H1 (cell line): Measurements from ENCODE around the gene IL21R.
"Not testable (repeated sequence)": the region's sequence is repeated elsewhere in the genome, so short reads cannot be mapped to it uniquely, and the experiment has no call there.

Source experiments
- BRCA1 ChIP-seq: IDR thresholded peaks from 2 replicates; pipeline ENCODE4 v1.6.1; 2012; ENCODE audit warnings: low read depth, low read length, improper control_type of control experiment
- CEBPB ChIP-seq: IDR thresholded peaks from 2 replicates; pipeline ENCODE4 v1.6.1; 2012; ENCODE audit warnings: low read depth, low read length
- EP300 ChIP-seq, 2 experiments: IDR thresholded peaks; 1 replicate in 1 of 2; 2 replicates in 1 of 2; pipeline ENCODE4 v1.6.1; 2011 to 2012; ENCODE audit warnings: low read depth in 2 of 2, low read length in 2 of 2, mild to moderate bottlenecking in 2 of 2, borderline replicate concordance in 1 of 2, inconsistent platforms in 1 of 2, moderate library complexity in 1 of 2
- KDM5A ChIP-seq: fragments of 200-600 bp; IDR thresholded peaks from 2 replicates; pipeline ENCODE4 v1.7.1; 2012; ENCODE audit warnings: mild to moderate bottlenecking, low read length, inconsistent platforms, mixed read lengths
- MAFK ChIP-seq: IDR thresholded peaks from 2 replicates; pipeline ENCODE4 v1.6.1; 2012; ENCODE audit warnings: low read depth, mild to moderate bottlenecking, improper control_type of control experiment, low read length
- NRF1 ChIP-seq: IDR thresholded peaks from 2 replicates; pipeline ENCODE4 v1.6.1; 2011; ENCODE audit warnings: mild to moderate bottlenecking, low read depth, low read length, improper control_type of control experiment
- POLR2A ChIP-seq, 2 experiments: IDR thresholded peaks; 1 replicate in 1 of 2; 2 replicates in 1 of 2; pipeline ENCODE4 v1.6.1; 2011; ENCODE audit warnings: low read depth in 2 of 2, low read length in 2 of 2, mild to moderate bottlenecking in 2 of 2; ENCODE audit errors: control extremely low read depth in 1 of 2
- SP4 ChIP-seq: IDR thresholded peaks from 2 replicates; pipeline ENCODE4 v1.6.1; 2012; ENCODE audit warnings: low read length, inconsistent platforms
- TF ChIP-seq, protein P1 (sequence below), 3 experiments: IDR thresholded peaks; 1 replicate in 2 of 3; 2 replicates in 1 of 3; pipeline versions ENCODE4 v1.5.1 to v1.6.1; 2011; ENCODE audit warnings: low read length in 3 of 3, mild to moderate bottlenecking in 3 of 3, inconsistent platforms in 2 of 3, low read depth in 1 of 3, moderate library complexity in 1 of 3; ENCODE audit not compliant: insufficient read depth in 1 of 3; ENCODE audit errors: control extremely low read depth in 1 of 3
- TF ChIP-seq, protein P2 (sequence below): IDR thresholded peaks from 2 replicates; pipeline ENCODE4 v1.6.1; 2011; ENCODE audit warnings: low read depth, mild to moderate bottlenecking, low read length; ENCODE audit not compliant: insufficient read depth

DNA sequence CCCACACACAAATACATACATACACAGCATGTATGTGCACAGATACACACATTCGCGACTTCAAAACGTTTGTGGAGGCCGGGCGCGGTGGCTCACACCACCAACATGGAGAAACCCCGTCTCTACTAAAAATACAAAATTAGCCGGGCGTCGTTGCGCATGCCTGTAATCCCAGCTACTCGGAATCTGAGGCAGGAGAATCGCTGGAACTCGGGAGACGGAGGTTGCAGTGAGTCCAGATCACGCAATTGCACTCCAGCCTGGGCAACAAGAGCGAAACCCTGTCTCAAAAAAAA is 55.6 kb downstream of the IL21R start:
- TF ChIP-seq, protein P1, sequence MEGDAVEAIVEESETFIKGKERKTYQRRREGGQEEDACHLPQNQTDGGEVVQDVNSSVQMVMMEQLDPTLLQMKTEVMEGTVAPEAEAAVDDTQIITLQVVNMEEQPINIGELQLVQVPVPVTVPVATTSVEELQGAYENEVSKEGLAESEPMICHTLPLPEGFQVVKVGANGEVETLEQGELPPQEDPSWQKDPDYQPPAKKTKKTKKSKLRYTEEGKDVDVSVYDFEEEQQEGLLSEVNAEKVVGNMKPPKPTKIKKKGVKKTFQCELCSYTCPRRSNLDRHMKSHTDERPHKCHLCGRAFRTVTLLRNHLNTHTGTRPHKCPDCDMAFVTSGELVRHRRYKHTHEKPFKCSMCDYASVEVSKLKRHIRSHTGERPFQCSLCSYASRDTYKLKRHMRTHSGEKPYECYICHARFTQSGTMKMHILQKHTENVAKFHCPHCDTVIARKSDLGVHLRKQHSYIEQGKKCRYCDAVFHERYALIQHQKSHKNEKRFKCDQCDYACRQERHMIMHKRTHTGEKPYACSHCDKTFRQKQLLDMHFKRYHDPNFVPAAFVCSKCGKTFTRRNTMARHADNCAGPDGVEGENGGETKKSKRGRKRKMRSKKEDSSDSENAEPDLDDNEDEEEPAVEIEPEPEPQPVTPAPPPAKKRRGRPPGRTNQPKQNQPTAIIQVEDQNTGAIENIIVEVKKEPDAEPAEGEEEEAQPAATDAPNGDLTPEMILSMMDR (IDR thresholded peaks at IDR 0.05; ENCODE audit: control extremely low read depth in 1 of 3, insufficient read depth in 1 of 3, low read depth in 1 of 3, low read length in 3 of 3) = not testable (repeated sequence)
- not testable (repeated sequence) for TF ChIP-seq EP300 (IDR thresholded peaks at IDR 0.05; ENCODE audit: borderline replicate concordance in 1 of 2, low read depth in 2 of 2, low read length in 2 of 2); NRF1; CEBPB; SP4; BRCA1; KDM5A; POLR2A (IDR thresholded peaks at IDR 0.05; ENCODE audit: control extremely low read depth in 1 of 2, low read depth in 2 of 2, low read length in 2 of 2); MAFK
- TF ChIP-seq, protein P2, sequence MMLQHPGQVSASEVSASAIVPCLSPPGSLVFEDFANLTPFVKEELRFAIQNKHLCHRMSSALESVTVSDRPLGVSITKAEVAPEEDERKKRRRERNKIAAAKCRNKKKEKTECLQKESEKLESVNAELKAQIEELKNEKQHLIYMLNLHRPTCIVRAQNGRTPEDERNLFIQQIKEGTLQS = not testable (repeated sequence)
